Measurements from ENCODE around the gene CAMK2G.
"Not testable (repeated sequence)": the region's sequence is repeated elsewhere in the genome, so short reads cannot be mapped to it uniquely, and the experiment has no call there.

CAMK2G gene

GRCh38 chr10:73793456-73793855 is 80.9 kb downstream of the CAMK2G start:
- DNase-seq (ENCODE audit: low read depth in 2 of 2), result no peak

GRCh38 chr10:73791871-73792400 is 82.4 kb downstream of the CAMK2G start:
- DNase-seq (ENCODE audit: low read depth in 2 of 2), result no peak

- DNase-seq (ENCODE audit: low read depth in 2 of 2), result no peak
These were observed 83.3 kb downstream of the CAMK2G start for GRCh38 chr10:73790886-73791625.

- no peak for DNase-seq (ENCODE audit: low read depth in 2 of 2)
These were observed 84.7 kb downstream of the CAMK2G start for GRCh38 chr10:73789659-73790055.

- no peak for DNase-seq (ENCODE audit: low read depth in 2 of 2)
These were observed 85.3 kb downstream of the CAMK2G start for GRCh38 chr10:73788864-73789658.

- DNase-seq (ENCODE audit: low read depth in 2 of 2), result not testable (repeated sequence)
These were observed 87.1 kb downstream of the CAMK2G start for GRCh38 chr10:73787031-73787800.

- DNase-seq (ENCODE audit: low read depth in 2 of 2), result no peak
These were observed 87.9 kb downstream of the CAMK2G start for GRCh38 chr10:73786512-73786885.

- peak in 1 of 2 donors; percentile 27 for DNase-seq (ENCODE audit: low read depth in 2 of 2)
These were observed 88.4 kb downstream of the CAMK2G start for GRCh38 chr10:73785721-73786511.

- peak; percentile 78 to 79 for DNase-seq (ENCODE audit: low read depth in 2 of 2)
These were observed 89.1 kb downstream of the CAMK2G start, which contains the start of gene ZSWIM8 for GRCh38 chr10:73785211-73785720. Gene ZSWIM8, plus strand, starts transcription at chr10:73785606. Its CDS starts 273 bp downstream, at chr10:73785879.

- no peak for DNase-seq (ENCODE audit: low read depth in 2 of 2)
These were observed 91.6 kb downstream of the CAMK2G start for GRCh38 chr10:73782749-73783085.

- peak; percentile 81 to 84 for DNase-seq (ENCODE audit: low read depth in 2 of 2)
These were observed 92.2 kb downstream of the CAMK2G start, which contains the start of gene CHCHD1 for GRCh38 chr10:73781879-73782748. Gene CHCHD1, plus strand, starts transcription at chr10:73782048. Its CDS starts 28 bp downstream, at chr10:73782076.

GRCh38 chr10:73781548-73781878 is 92.8 kb downstream of the CAMK2G start:
- no peak for DNase-seq (ENCODE audit: low read depth in 2 of 2)

- DNase-seq (ENCODE audit: low read depth in 2 of 2), result no peak
These were observed 93.4 kb downstream of the CAMK2G start for GRCh38 chr10:73780966-73781365.

- no peak for DNase-seq (ENCODE audit: low read depth in 2 of 2)
These were observed 94.1 kb downstream of the CAMK2G start for GRCh38 chr10:73780301-73780700.

- DNase-seq (ENCODE audit: low read depth in 2 of 2), result no peak
These were observed 94.7 kb downstream of the CAMK2G start for GRCh38 chr10:73779539-73780197.

GRCh38 chr10:73779018-73779417 is 95.3 kb downstream of the CAMK2G start:
- DNase-seq (ENCODE audit: low read depth in 2 of 2), result no peak

- no peak for DNase-seq (ENCODE audit: low read depth in 2 of 2)
These were observed 99.7 kb downstream of the CAMK2G start for GRCh38 chr10:73774637-73775036.

GRCh38 chr10:73773152-73773879 is 101.0 kb downstream of the CAMK2G start:
- DNase-seq (ENCODE audit: low read depth in 2 of 2), result no peak
